NOMO-1 treated with DMSO at 0.1 percent for 48 hours (cell line): ENCODE measurements around the gene CFAP65.
A peak's percentile ranks its signal among the peaks of the same experiment; 100 is the strongest.

Experiments used
- DNase-seq: peaks from one replicate; lab custom pipeline; 2025; ENCODE audit not compliant: unreplicated experiment; lab: John Stamatoyannopoulos, UW

Gene CFAP65

GRCh38 chr2:218979846-218980734 is 61.2 kb downstream of the CFAP65 start:
- DNase-seq, result peak; percentile 70

- DNase-seq, result no peak
Observed at GRCh38 chr2:218975060-218975777, 66.1 kb downstream of the CFAP65 start.

GRCh38 chr2:218970894-218971293 is 70.4 kb downstream of the CFAP65 start:
- no peak for DNase-seq

GRCh38 chr2:218964041-218964771 is 77.1 kb downstream of the CFAP65 start:
- no peak for DNase-seq

GRCh38 chr2:218963601-218964000 is 77.7 kb downstream of the CFAP65 start:
- DNase-seq, result no peak

- no peak for DNase-seq
Observed at GRCh38 chr2:218962859-218963492, 78.3 kb downstream of the CFAP65 start.

- DNase-seq, result no peak
Observed at GRCh38 chr2:218961651-218962570, 79.4 kb downstream of the CFAP65 start.

- no peak for DNase-seq
Observed at GRCh38 chr2:218961229-218961628, 80.1 kb downstream of the CFAP65 start.

GRCh38 chr2:218960309-218961165 is 80.8 kb downstream of the CFAP65 start:
- DNase-seq, result no peak

- DNase-seq, result no peak
Observed at GRCh38 chr2:218959761-218960308, 81.5 kb downstream of the CFAP65 start.

GRCh38 chr2:218959141-218959731 is 82.1 kb downstream of the CFAP65 start, which contains the start of gene CDK5R2:
Gene CDK5R2, plus strand, starts transcription at chr2:218959666. Its CDS starts 155 bp downstream, at chr2:218959821.
- peak; percentile 76 for DNase-seq

GRCh38 chr2:218958276-218958675 is 83.0 kb downstream of the CFAP65 start:
- DNase-seq, result no peak

GRCh38 chr2:218957671-218958070 is 83.6 kb downstream of the CFAP65 start:
- DNase-seq, result no peak

GRCh38 chr2:218956039-218956438 is 85.3 kb downstream of the CFAP65 start:
- DNase-seq, result no peak

- no peak for DNase-seq
Observed at GRCh38 chr2:218954541-218955300, 86.6 kb downstream of the CFAP65 start.

GRCh38 chr2:218953366-218953954 is 87.9 kb downstream of the CFAP65 start:
- no peak for DNase-seq
